Ishikawa (cell line): ENCODE measurements around the gene SPATA32.

Experiments
- CEBPB ChIP-seq: IDR thresholded peaks from 2 replicates; pipeline ENCODE4 v1.6.1; 2012
- CREB1 ChIP-seq: IDR thresholded peaks from 2 replicates; pipeline ENCODE4 v1.6.1; 2012; ENCODE audit warnings: low read depth
- EGR1 ChIP-seq: IDR thresholded peaks from 2 replicates; pipeline ENCODE4 v1.6.1; 2012
- EP300 ChIP-seq: IDR thresholded peaks from 2 replicates; pipeline ENCODE4 v1.6.1; 2012; ENCODE audit warnings: borderline replicate concordance
- FOXM1 ChIP-seq: IDR thresholded peaks from 2 replicates; pipeline ENCODE4 v1.6.1; 2012; ENCODE audit warnings: low read depth, borderline replicate concordance
- NFIC ChIP-seq: IDR thresholded peaks from 2 replicates; pipeline ENCODE4 v1.6.1; 2012
- RAD21 ChIP-seq: IDR thresholded peaks from 2 replicates; pipeline ENCODE4 v1.6.1; 2012; ENCODE audit warnings: low read depth
- TAF1 ChIP-seq: IDR thresholded peaks from 2 replicates; pipeline ENCODE4 v1.6.1; 2012; ENCODE audit warnings: low read depth, mild to moderate bottlenecking
- TCF12 ChIP-seq: IDR thresholded peaks from 2 replicates; pipeline ENCODE4 v1.6.1; 2012; ENCODE audit warnings: low read depth
- TEAD4 ChIP-seq: IDR thresholded peaks from 2 replicates; pipeline ENCODE4 v1.6.1; 2012
- YY1 ChIP-seq: IDR thresholded peaks from 2 replicates; pipeline ENCODE4 v1.6.1; 2012; ENCODE audit warnings: low read depth
- ZBTB7A ChIP-seq: IDR thresholded peaks from 2 replicates; pipeline ENCODE4 v1.6.1; 2012; ENCODE audit warnings: low read depth
- TF ChIP-seq, protein P1 (sequence below): IDR thresholded peaks from 2 replicates; pipeline ENCODE4 v1.6.1; 2012
- TF ChIP-seq, protein P2 (sequence below): IDR thresholded peaks from 2 replicates; pipeline ENCODE4 v1.6.1; 2012; ENCODE audit warnings: low read depth, mild to moderate bottlenecking
- TF ChIP-seq, protein P3 (sequence below): IDR thresholded peaks from 2 replicates; pipeline ENCODE4 v1.6.1; 2012

Gene SPATA32

GRCh38 chr17:45299361-45299760 is 37.5 kb upstream of the SPATA32 start:
- no peak for TF ChIP-seq RAD21
- TF ChIP-seq, protein P1, sequence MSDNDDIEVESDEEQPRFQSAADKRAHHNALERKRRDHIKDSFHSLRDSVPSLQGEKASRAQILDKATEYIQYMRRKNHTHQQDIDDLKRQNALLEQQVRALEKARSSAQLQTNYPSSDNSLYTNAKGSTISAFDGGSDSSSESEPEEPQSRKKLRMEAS = no peak

GRCh38 chr17:45298546-45299285 is 36.8 kb upstream of the SPATA32 start:
- TF ChIP-seq ZBTB7A (no peak), FOXM1 (no peak), TEAD4 (no peak), RAD21 (no peak), TCF12 (no peak), EGR1 (no peak), CEBPB (no peak), CREB1 (no peak), EP300 (no peak)
- TF ChIP-seq, protein P2, sequence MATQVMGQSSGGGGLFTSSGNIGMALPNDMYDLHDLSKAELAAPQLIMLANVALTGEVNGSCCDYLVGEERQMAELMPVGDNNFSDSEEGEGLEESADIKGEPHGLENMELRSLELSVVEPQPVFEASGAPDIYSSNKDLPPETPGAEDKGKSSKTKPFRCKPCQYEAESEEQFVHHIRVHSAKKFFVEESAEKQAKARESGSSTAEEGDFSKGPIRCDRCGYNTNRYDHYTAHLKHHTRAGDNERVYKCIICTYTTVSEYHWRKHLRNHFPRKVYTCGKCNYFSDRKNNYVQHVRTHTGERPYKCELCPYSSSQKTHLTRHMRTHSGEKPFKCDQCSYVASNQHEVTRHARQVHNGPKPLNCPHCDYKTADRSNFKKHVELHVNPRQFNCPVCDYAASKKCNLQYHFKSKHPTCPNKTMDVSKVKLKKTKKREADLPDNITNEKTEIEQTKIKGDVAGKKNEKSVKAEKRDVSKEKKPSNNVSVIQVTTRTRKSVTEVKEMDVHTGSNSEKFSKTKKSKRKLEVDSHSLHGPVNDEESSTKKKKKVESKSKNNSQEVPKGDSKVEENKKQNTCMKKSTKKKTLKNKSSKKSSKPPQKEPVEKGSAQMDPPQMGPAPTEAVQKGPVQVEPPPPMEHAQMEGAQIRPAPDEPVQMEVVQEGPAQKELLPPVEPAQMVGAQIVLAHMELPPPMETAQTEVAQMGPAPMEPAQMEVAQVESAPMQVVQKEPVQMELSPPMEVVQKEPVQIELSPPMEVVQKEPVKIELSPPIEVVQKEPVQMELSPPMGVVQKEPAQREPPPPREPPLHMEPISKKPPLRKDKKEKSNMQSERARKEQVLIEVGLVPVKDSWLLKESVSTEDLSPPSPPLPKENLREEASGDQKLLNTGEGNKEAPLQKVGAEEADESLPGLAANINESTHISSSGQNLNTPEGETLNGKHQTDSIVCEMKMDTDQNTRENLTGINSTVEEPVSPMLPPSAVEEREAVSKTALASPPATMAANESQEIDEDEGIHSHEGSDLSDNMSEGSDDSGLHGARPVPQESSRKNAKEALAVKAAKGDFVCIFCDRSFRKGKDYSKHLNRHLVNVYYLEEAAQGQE = no peak
- TF ChIP-seq, protein P3, sequence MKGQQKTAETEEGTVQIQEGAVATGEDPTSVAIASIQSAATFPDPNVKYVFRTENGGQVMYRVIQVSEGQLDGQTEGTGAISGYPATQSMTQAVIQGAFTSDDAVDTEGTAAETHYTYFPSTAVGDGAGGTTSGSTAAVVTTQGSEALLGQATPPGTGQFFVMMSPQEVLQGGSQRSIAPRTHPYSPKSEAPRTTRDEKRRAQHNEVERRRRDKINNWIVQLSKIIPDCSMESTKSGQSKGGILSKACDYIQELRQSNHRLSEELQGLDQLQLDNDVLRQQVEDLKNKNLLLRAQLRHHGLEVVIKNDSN = no peak

DNA sequence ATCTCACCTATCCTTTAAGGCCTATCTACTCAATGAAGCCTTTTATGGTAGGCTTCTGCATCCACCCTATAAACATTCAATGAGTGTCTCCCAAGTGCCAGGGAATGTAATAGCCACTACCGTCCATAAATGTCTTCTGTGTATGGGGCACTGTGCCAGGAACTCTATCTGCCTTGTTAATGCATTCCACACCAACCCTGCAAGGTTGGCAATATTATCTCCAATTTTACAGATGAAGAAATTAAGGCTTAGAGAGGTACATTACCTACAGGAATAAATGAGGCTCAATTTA is 34.9 kb upstream of the SPATA32 start:
- no peak for TF ChIP-seq RAD21
- no peak for TF ChIP-seq FOXM1
- no peak for TF ChIP-seq NFIC
- no peak for TF ChIP-seq EP300
- TF ChIP-seq, protein P1 = no peak
- TF ChIP-seq, protein P3 = no peak
- no peak for TF ChIP-seq YY1
- TF ChIP-seq CEBPB = no peak
- no peak for TF ChIP-seq TAF1
- no peak for TF ChIP-seq TEAD4

- no peak for TF ChIP-seq YY1
- no peak for TF ChIP-seq RAD21
- TF ChIP-seq, protein P2 = no peak
- TF ChIP-seq, protein P1 = no peak
- TF ChIP-seq ZBTB7A = no peak
- no peak for TF ChIP-seq EP300
- TF ChIP-seq EGR1 = no peak
- no peak for TF ChIP-seq TAF1
- TF ChIP-seq TEAD4 = no peak
- TF ChIP-seq NFIC = no peak
- no peak for TF ChIP-seq CREB1
- no peak for TF ChIP-seq TCF12
- TF ChIP-seq, protein P3 = no peak
- TF ChIP-seq CEBPB = no peak
- TF ChIP-seq FOXM1 = no peak
Observed at GRCh38 chr17:45296003-45296832, 34.3 kb upstream of the SPATA32 start.

DNA sequence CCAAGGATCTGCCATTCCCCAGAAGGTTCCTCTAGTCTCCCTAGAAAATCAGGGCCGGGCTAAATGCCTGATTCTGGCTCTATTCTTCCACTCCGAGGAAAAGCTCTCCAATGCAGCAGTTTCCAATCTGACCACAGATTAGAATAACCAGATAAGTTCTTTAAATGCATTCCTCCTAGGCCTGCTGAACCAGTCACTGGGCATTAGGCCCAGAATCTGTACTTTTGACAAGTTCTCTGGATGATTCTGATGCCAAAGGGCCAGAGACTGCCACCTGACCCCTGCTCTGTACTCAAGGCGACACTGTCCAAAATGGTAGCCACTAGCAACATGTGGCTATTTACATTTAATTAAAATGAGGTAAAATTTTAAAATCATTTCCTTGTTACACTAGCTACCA is 32.6 kb upstream of the SPATA32 start:
- TF ChIP-seq, protein P1 = 0 out of 2 replicates have a peak, but pooled peaks have one; percentile 22
- TF ChIP-seq, protein P2 = no peak
- TF ChIP-seq NFIC (peak; percentile 51), CEBPB (no peak), TAF1 (no peak)
